ENCODE results near the gene MRC1. TPM values are rescaled to one million over a fixed set of nuclear protein-coding genes. Genes with fewer than 3 reads are reported as not detected.

MRC1 gene
- 14.5 TPM for polyA plus RNA-seq (ENCODE audit: insufficient read length)

- no peak for DNase-seq (ENCODE audit: low read depth)
These were observed at the start of gene MRC1 for GRCh38 chr10:17808971-17809841. Gene MRC1, plus strand, starts transcription at chr10:17809348. Its CDS starts 118 bp downstream, at chr10:17809466.

- no peak for DNase-seq (ENCODE audit: low read depth)
These were observed 45.0 kb upstream of the MRC1 start for GRCh38 chr10:17764142-17764541.

- no peak for DNase-seq (ENCODE audit: low read depth)
These were observed 43.5 kb upstream of the MRC1 start for GRCh38 chr10:17765602-17766001.

GRCh38 chr10:17766731-17767130 is 42.4 kb upstream of the MRC1 start:
- no peak for DNase-seq (ENCODE audit: low read depth)

- DNase-seq (ENCODE audit: low read depth) = no peak
These were observed 40.7 kb upstream of the MRC1 start for GRCh38 chr10:17768496-17768895.

- no peak for DNase-seq (ENCODE audit: low read depth)
These were observed 40.2 kb upstream of the MRC1 start for GRCh38 chr10:17768957-17769356.

- DNase-seq (ENCODE audit: low read depth) = no peak
These were observed 38.1 kb upstream of the MRC1 start for GRCh38 chr10:17771017-17771416.

GRCh38 chr10:17779784-17780183 is 29.4 kb upstream of the MRC1 start:
- no peak for DNase-seq (ENCODE audit: low read depth)

GRCh38 chr10:17780727-17781126 is 28.4 kb upstream of the MRC1 start:
- no peak for DNase-seq (ENCODE audit: low read depth)

- DNase-seq (ENCODE audit: low read depth) = no peak
These were observed 27.3 kb upstream of the MRC1 start for GRCh38 chr10:17781856-17782255.

- DNase-seq (ENCODE audit: low read depth) = no peak
These were observed 26.1 kb upstream of the MRC1 start for GRCh38 chr10:17782921-17783665.

GRCh38 chr10:17783751-17784150 is 25.4 kb upstream of the MRC1 start:
- DNase-seq (ENCODE audit: low read depth) = no peak

- no peak for DNase-seq (ENCODE audit: low read depth)
These were observed 24.5 kb upstream of the MRC1 start for GRCh38 chr10:17784688-17785087.

GRCh38 chr10:17785276-17785930 is 23.7 kb upstream of the MRC1 start:
- DNase-seq (ENCODE audit: low read depth) = no peak

GRCh38 chr10:17787087-17787961 is 21.8 kb upstream of the MRC1 start:
- DNase-seq (ENCODE audit: low read depth) = no peak

GRCh38 chr10:17788646-17789045 is 20.5 kb upstream of the MRC1 start:
- DNase-seq (ENCODE audit: low read depth) = no peak

GRCh38 chr10:17789396-17789795 is 19.8 kb upstream of the MRC1 start:
- DNase-seq (ENCODE audit: low read depth) = no peak

GRCh38 chr10:17790651-17791050 is 18.5 kb upstream of the MRC1 start:
- DNase-seq (ENCODE audit: low read depth) = no peak

- no peak for DNase-seq (ENCODE audit: low read depth)
These were observed 16.2 kb upstream of the MRC1 start for GRCh38 chr10:17792991-17793390.

GRCh38 chr10:17793823-17794644 is 15.1 kb upstream of the MRC1 start:
- DNase-seq (ENCODE audit: low read depth) = no peak

Measured in forelimb muscle (tissue), 1 donor.